H1 (cell line): ENCODE data around the gene NFX1. TPM values are rescaled to one million over a fixed set of nuclear protein-coding genes. Genes with fewer than 3 reads are reported as not detected.
A peak's percentile ranks its signal among the peaks of the same experiment; 100 is the strongest.

ENCODE experiments used
- CTCF ChIA-PET: fragments of 300-600 bp; sonication (Branson Sonifier 250); formaldehyde crosslinking; loops from one replicate; lab custom pipeline; 2021; ENCODE audit not compliant: partially characterized antibody; lab: Charles Lee
- POLR2A ChIA-PET: fragments of 300-600 bp; sonication (Branson Sonifier 250); formaldehyde crosslinking; loops from one replicate; lab custom pipeline; 2021; ENCODE audit warnings: inconsistent platforms; ENCODE audit not compliant: partially characterized antibody; lab: Charles Lee
- DNase-seq, 2 experiments: peaks; one replicate each; pipeline versions ENCODE4 v3.0.0 to v3.0.0-alpha.2; 2010 to 2022; ENCODE audit warnings: low spot score in 2 of 2, low read depth in 1 of 2, mixed read lengths in 1 of 2
- FAIRE-seq: peaks from 2 replicates; lab custom pipeline; 2011; peaks lifted over from hg19 to GRCh38; lab: Jason Lieb, UNC
- H2AFZ ChIP-seq: 2 replicates; pipeline ENCODE4 v1.8.1; 2012; ENCODE audit warnings: low read length, inconsistent platforms
- H2AK5ac ChIP-seq: 2 replicates; pipeline ENCODE4 v1.6.1; 2013; ENCODE audit warnings: low read depth, low read length
- H2BK120ac ChIP-seq: replicated peaks from 2 replicates; pipeline ENCODE3; 2013; ENCODE audit warnings: low read depth, low read length, inconsistent platforms
- H2BK12ac ChIP-seq: 2 replicates; pipeline ENCODE4 v1.6.1; 2013; ENCODE audit warnings: low read depth, low read length
- H2BK15ac ChIP-seq: 2 replicates; pipeline ENCODE4 v1.6.1; 2013; ENCODE audit warnings: low read length
- H2BK20ac ChIP-seq: 2 replicates; pipeline ENCODE4 v1.6.1; 2013; ENCODE audit warnings: low read length
- H2BK5ac ChIP-seq: 2 replicates; pipeline ENCODE4 v1.6.1; 2013; ENCODE audit warnings: low read depth, low read length
- H3K14ac ChIP-seq: 2 replicates; pipeline ENCODE4 v1.6.1; 2013; ENCODE audit warnings: inconsistent platforms; ENCODE audit not compliant: insufficient read length
- H3K18ac ChIP-seq: 2 replicates; pipeline ENCODE4 v1.6.1; 2013; ENCODE audit warnings: low read length; ENCODE audit errors: extremely low read depth
- H3K23ac ChIP-seq: 2 replicates; pipeline ENCODE4 v1.6.1; 2013; ENCODE audit warnings: inconsistent platforms; ENCODE audit not compliant: insufficient read length
- H3K23me2 ChIP-seq: 2 replicates; pipeline ENCODE4 v1.6.1; 2013; ENCODE audit warnings: low read depth, low read length
- H3K27ac ChIP-seq: 2 replicates; pipeline ENCODE4 v1.6.1; 2011; ENCODE audit warnings: low read depth, low read length, inconsistent platforms
- H3K27me3 ChIP-seq, 4 experiments: replicated peaks in 1 of 4; 1 replicate in 1 of 4; 2 replicates in 3 of 4; pipeline versions ENCODE4 v1.6.1 to v1.8.1; 2011 to 2013; ENCODE audit warnings: low read length in 3 of 4, mild to moderate bottlenecking in 3 of 4, inconsistent platforms in 2 of 4, mixed read lengths in 2 of 4, moderate library complexity in 1 of 4; ENCODE audit not compliant: control insufficient read depth in 3 of 4, insufficient read depth in 3 of 4; ENCODE audit errors: extremely low read depth in 1 of 4
- H3K36me3 ChIP-seq, 4 experiments: 2 replicates each; pipeline versions ENCODE4 v1.6.1 to v1.8.1; 2011 to 2013; ENCODE audit warnings: mild to moderate bottlenecking in 4 of 4, low read length in 3 of 4, moderate library complexity in 2 of 4, control low read depth in 1 of 4, inconsistent platforms in 1 of 4; ENCODE audit not compliant: insufficient read depth in 4 of 4, control insufficient read depth in 2 of 4
- H3K4ac ChIP-seq: replicated peaks from 2 replicates; pipeline ENCODE3; 2013; ENCODE audit warnings: low read length, low read depth, mixed read lengths, inconsistent platforms; ENCODE audit not compliant: insufficient read length
- H3K4me1 ChIP-seq, 4 experiments: replicated peaks in 1 of 4; 1 replicate in 1 of 4; 2 replicates in 3 of 4; pipeline versions ENCODE4 v1.6.1 to v1.8.1; 2011 to 2013; ENCODE audit warnings: low read length in 3 of 4, inconsistent platforms in 2 of 4, mixed read lengths in 1 of 4; ENCODE audit not compliant: insufficient read depth in 4 of 4, control insufficient read depth in 3 of 4
- H3K4me2 ChIP-seq, 2 experiments: 2 replicates each; pipeline versions ENCODE4 v1.6.1 to v1.8.1; 2011 to 2013; ENCODE audit warnings: low read depth in 2 of 2, low read length in 2 of 2, control low read depth in 1 of 2, inconsistent platforms in 1 of 2, mild to moderate bottlenecking in 1 of 2; ENCODE audit not compliant: insufficient read depth in 1 of 2
- H3K4me3 ChIP-seq, 4 experiments: fragments of 200-600, 300-600 bp in 1 of 4; sonication (generic), shearing (Covaris generic), sonication (Bioruptor Twin) in 1 of 4; 2 replicates each; pipeline versions ENCODE4 v1.5.1 to v1.8.1; 2011 to 2016; ENCODE audit warnings: low read length in 4 of 4, low read depth in 3 of 4, control low read depth in 2 of 4, inconsistent platforms in 2 of 4, mild to moderate bottlenecking in 2 of 4, mixed read lengths in 1 of 4, moderate library complexity in 1 of 4; ENCODE audit not compliant: insufficient read depth in 2 of 4; ENCODE audit errors: extremely low read depth in 1 of 4
- H3K56ac ChIP-seq: replicated peaks from 2 replicates; pipeline ENCODE3; 2013; ENCODE audit warnings: low read depth, mild to moderate bottlenecking, mixed read lengths, low read length, inconsistent platforms; ENCODE audit not compliant: insufficient read length
- H3K79me1 ChIP-seq: 2 replicates; pipeline ENCODE4 v1.6.1; 2013; ENCODE audit warnings: low read depth, low read length, control low read depth
- H3K79me2 ChIP-seq, 2 experiments: 2 replicates each; pipeline versions ENCODE4 v1.6.1 to v1.8.1; 2012 to 2013; ENCODE audit warnings: low read length in 2 of 2, mild to moderate bottlenecking in 2 of 2, inconsistent platforms in 1 of 2; ENCODE audit not compliant: insufficient read depth in 2 of 2, control insufficient read depth in 1 of 2
- H3K9ac ChIP-seq, 4 experiments: replicated peaks in 1 of 4; 1 replicate in 1 of 4; 2 replicates in 3 of 4; pipeline versions ENCODE4 v1.6.1 to v1.8.1; 2011 to 2013; ENCODE audit warnings: low read depth in 3 of 4, low read length in 3 of 4, control low read depth in 2 of 4, mild to moderate bottlenecking in 2 of 4, moderate library complexity in 2 of 4, inconsistent platforms in 1 of 4; ENCODE audit errors: extremely low read depth in 1 of 4
- H3K9me3 ChIP-seq, 2 experiments: 2 replicates each; pipeline versions ENCODE4 v1.6.1 to v1.8.1; 2012 to 2013; ENCODE audit warnings: mild to moderate bottlenecking in 2 of 2, moderate library complexity in 2 of 2, control low read depth in 1 of 2, inconsistent platforms in 1 of 2, low read depth in 1 of 2, low read length in 1 of 2, mixed read lengths in 1 of 2; ENCODE audit not compliant: insufficient read depth in 2 of 2
- H4K20me1 ChIP-seq, 2 experiments: replicated peaks in 1 of 2; 2 replicates each; pipeline versions ENCODE3 to v1.8.1; 2011 to 2013; ENCODE audit warnings: inconsistent platforms in 2 of 2, low read length in 2 of 2, mild to moderate bottlenecking in 1 of 2; ENCODE audit not compliant: insufficient read depth in 2 of 2, control insufficient read depth in 1 of 2
- H4K5ac ChIP-seq: 2 replicates; pipeline ENCODE4 v1.6.1; 2013; ENCODE audit warnings: low read length, low read depth, mixed read lengths, inconsistent platforms; ENCODE audit not compliant: insufficient read length
- H4K8ac ChIP-seq: 2 replicates; pipeline ENCODE4 v1.8.0; 2013; ENCODE audit warnings: mild to moderate bottlenecking, moderate library complexity, low read length, inconsistent platforms; ENCODE audit not compliant: insufficient read depth; ENCODE audit errors: extremely low read depth
- H4K91ac ChIP-seq: replicated peaks from 2 replicates; pipeline ENCODE3; 2013; ENCODE audit warnings: low read length, mixed read lengths, inconsistent platforms; ENCODE audit not compliant: insufficient read length
- BCL11A ChIP-seq, 2 experiments: IDR thresholded peaks; one replicate each; pipeline ENCODE4 v1.6.1; 2011; ENCODE audit warnings: low read depth in 2 of 2, low read length in 2 of 2, mild to moderate bottlenecking in 2 of 2
- CHD1 ChIP-seq: IDR thresholded peaks from 2 replicates; pipeline ENCODE4 v1.6.1; 2012; ENCODE audit warnings: low read depth, low read length, improper control_type of control experiment
- EGR1 ChIP-seq: IDR thresholded peaks from 2 replicates; pipeline ENCODE4 v1.6.1; 2011; ENCODE audit warnings: low read depth, low read length, borderline replicate concordance
- GTF2F1 ChIP-seq: IDR thresholded peaks from 2 replicates; pipeline ENCODE4 v1.6.1; 2012; ENCODE audit warnings: low read depth, low read length, improper control_type of control experiment, borderline replicate concordance
- HDAC2 ChIP-seq, 2 experiments: fragments of 300-600 bp in 1 of 2; sonication (generic) in 1 of 2; IDR thresholded peaks; 2 replicates each; pipeline ENCODE4 v1.6.1; 2011 to 2012; ENCODE audit warnings: low read depth in 2 of 2, low read length in 2 of 2, mild to moderate bottlenecking in 2 of 2, moderate library complexity in 2 of 2, borderline replicate concordance in 1 of 2, inconsistent platforms in 1 of 2
- JUN ChIP-seq: IDR thresholded peaks from 2 replicates; pipeline ENCODE4 v1.6.1; 2011; ENCODE audit warnings: low read depth, mild to moderate bottlenecking, improper control_type of control experiment, low read length
- JUND ChIP-seq: IDR thresholded peaks from 2 replicates; pipeline ENCODE4 v1.6.1; 2011; ENCODE audit warnings: mild to moderate bottlenecking, improper control_type of control experiment, low read length
- KDM5A ChIP-seq: fragments of 200-600 bp; IDR thresholded peaks from 2 replicates; pipeline ENCODE4 v1.7.1; 2012; ENCODE audit warnings: mild to moderate bottlenecking, low read length, inconsistent platforms, mixed read lengths
- PHF8 ChIP-seq: fragments of 200-600 bp; sonication (generic); conservative IDR thresholded peaks from 2 replicates; pipeline ENCODE4 v1.7.1; 2012; ENCODE audit warnings: low read depth, mild to moderate bottlenecking, inconsistent platforms, low read length, moderate library complexity
- RNF2 ChIP-seq: fragments of 200-900, 300-1000 bp; sonication (generic); IDR thresholded peaks from 2 replicates; pipeline ENCODE4 v1.7.1; 2016; ENCODE audit warnings: borderline replicate concordance, low read depth, mild to moderate bottlenecking, antibody characterized with exemption, low read length; ENCODE audit not compliant: poor library complexity, severe bottlenecking; ENCODE audit errors: missing control alignments
- SP4 ChIP-seq: IDR thresholded peaks from 2 replicates; pipeline ENCODE4 v1.6.1; 2012; ENCODE audit warnings: low read length, inconsistent platforms
- SUZ12 ChIP-seq: fragments of 200-600 bp; sonication (generic); IDR thresholded peaks from 2 replicates; pipeline ENCODE4 v1.6.1; 2012; ENCODE audit warnings: mild to moderate bottlenecking, inconsistent platforms, low read length, moderate library complexity, mixed read lengths
- YY1 ChIP-seq: IDR thresholded peaks from 2 replicates; pipeline ENCODE4 v1.6.1; 2011; ENCODE audit warnings: low read depth, mild to moderate bottlenecking, low read length
- WGBS, 2 experiments: shearing (Covaris generic) in 1 of 2; methylation state at CpG; one replicate each; pipeline versions ENCODE4 v1.1.6 to v1.1.7; 2013 to 2015; ENCODE audit warnings: low lambda C conversion rate in 2 of 2, mixed read lengths in 2 of 2, inconsistent platforms in 1 of 2, low coverage in 1 of 2, missing lambda C conversion rate in 1 of 2; ENCODE audit not compliant: insufficient replicate concordance in 2 of 2, insufficient coverage in 1 of 2, insufficient read length in 1 of 2; ENCODE audit errors: extremely low coverage in 1 of 2, missing lambda C conversion rate in 1 of 2; 5-methylcytosine and 5-hydroxymethylcytosine counted together
- polyA plus RNA-seq, 7 experiments: library from polyadenylated mRNA; depleted of rRNA in 3 of 7; stranded (reverse) in 5 of 7; unstranded in 2 of 7; fragments of >200 nt in 5 of 7; fragments of 200-250 nt in 2 of 7; gene quantifications; 1 replicate in 5 of 7; 2 replicates in 1 of 7; 4 replicates in 1 of 7; pipeline versions ENCODE4 v1.2.1 to v1.2.3, GENCODE V29; 2011 to 2013; ENCODE audit warnings: missing spikeins in 2 of 7, mixed read lengths in 2 of 7
- total RNA-seq: library from RNA; stranded (reverse); fragmentation: NEBNext Ultra II Directional; extraction: Animal tissue kit (Norgen Biotek cat#: 25700); gene quantifications from 2 replicates; pipeline ENCODE4 v1.2.1, GENCODE V29; 2021

The NFX1 gene
- total and polyA plus RNA-seq, 2 of the 8 experiments (the other 6 are each of a cell fraction or from before 2014, with no cell fraction given): 19.4 to 28.4 TPM

GRCh38 chr9:33377089-33377715, 86.9 kb downstream of the NFX1 start:
- Histone ChIP-seq H2BK12ac (no peak overlapping the region), H3K4me2 (no peak overlapping the region), H3K9me3 (no peaks in the 10 kb centered on the region), H2BK5ac (no peak overlapping the region), H3K9ac (no peak overlapping the region), H3K4me1 (peaks cover 2 to 6% (median 5%) of the 10 kb centered on the region in 4 experiments), H3K23ac (no peak overlapping the region), H3K14ac (no peak overlapping the region), H2BK20ac (no peak overlapping the region), H3K27ac (no peak overlapping the region), H3K4ac (no peak overlapping the region), H4K91ac (no peak overlapping the region), H3K23me2 (no peaks in the 10 kb centered on the region), H3K79me2 (no peaks in the 10 kb centered on the region), H3K36me3 (no peaks in the 10 kb centered on the region), H4K8ac (no peak overlapping the region), H4K5ac (no peak overlapping the region), H3K56ac (no peak overlapping the region), H4K20me1 (no peaks in the 10 kb centered on the region), H3K79me1 (no peaks in the 10 kb centered on the region; the same call in 1 of the 2 replicates), H2BK120ac (no peak overlapping the region), H3K27me3 (no peaks in the 10 kb centered on the region; a peak in 1 of 7 replicates), H3K18ac (no peak overlapping the region), H2BK15ac (no peak overlapping the region), H2AFZ (no peak overlapping the region), H3K4me3 (no peak overlapping the region), H2AK5ac (0 out of 2 replicates have a peak overlapping the region, but pooled peaks have one; percentile 39)
- CTCF ChIA-PET: interaction anchor here (1.4 to 11.2 kb wide), 7 partner anchors 16 to 89 kb away, joined by 5 to 154 read pairs (median 37); partner anchors contain the start of gene AQP3
- 83% methylated on average over 12 of the region's 12 CpGs; no CpG with 5 or more reads in 1 of the 2 experiments for WGBS, 2 experiments
- POLR2A ChIA-PET: no interaction called here
- DNase-seq (no peak), FAIRE-seq (no peak)
- no peak for TF ChIP-seq SP4
- no peak for TF ChIP-seq KDM5A
- TF ChIP-seq JUND: no peak
- TF ChIP-seq HDAC2 (IDR thresholded peaks at IDR 0.05; ENCODE audit: borderline replicate concordance in 1 of 2, low read depth in 2 of 2, low read length in 2 of 2): no peak
- no peak for TF ChIP-seq YY1
- TF ChIP-seq EGR1: no peak
- no peak for TF ChIP-seq SUZ12
- TF ChIP-seq JUN: no peak
- TF ChIP-seq RNF2: no peak
- no peak for TF ChIP-seq PHF8
- no peak for TF ChIP-seq GTF2F1
- no peak for TF ChIP-seq CHD1
- no peak for TF ChIP-seq BCL11A (IDR thresholded peaks at IDR 0.05; ENCODE audit: low read depth in 2 of 2, low read length in 2 of 2)
